Vagina (tissue), 2 donors: Measurements from ENCODE around the gene IMMP2L. TPM values are rescaled to one million over a fixed set of nuclear protein-coding genes. Genes with fewer than 3 reads are reported as not detected.

ENCODE experiments used
- DNase-seq, 2 donors: peaks; one replicate each; pipeline ENCODE4 v3.0.0-alpha.2; 2017; ENCODE audit errors: extremely low spot score in 2 of 2
- H3K27ac ChIP-seq: fragments of 200-600 bp; sonication (generic); one replicate; pipeline ENCODE4 v1.5.1; 2019
- H3K27me3 ChIP-seq: fragments of 200-600 bp; sonication (generic); one replicate; pipeline ENCODE4 v1.5.1; 2019
- H3K36me3 ChIP-seq, 2 donors: fragments of 200-600 bp; sonication (generic); one replicate each; pipeline ENCODE4 v1.5.1; 2017 to 2019
- H3K4me1 ChIP-seq: fragments of 200-600 bp; sonication (generic); one replicate; pipeline ENCODE4 v1.5.1; 2019
- H3K4me3 ChIP-seq, 2 donors: fragments of 200-600 bp; sonication (generic); 1 replicate in 1 of 2; 2 replicates in 1 of 2; pipeline ENCODE4 v1.5.1; 2016 to 2019
- H3K9me3 ChIP-seq: fragments of 200-600 bp; sonication (generic); one replicate; pipeline ENCODE4 v1.5.1; 2019
- POLR2A ChIP-seq, 2 donors: fragments of 450-650 bp; IDR thresholded peaks; one replicate each; pipeline ENCODE4 v1.6.1; 2017; ENCODE audit warnings: antibody characterized with exemption in 2 of 2, mild to moderate bottlenecking in 2 of 2, moderate library complexity in 2 of 2
- POLR2AphosphoS5 ChIP-seq, 2 donors: sonication (generic); formaldehyde crosslinking; IDR thresholded peaks; one replicate each; pipeline ENCODE4 v1.9.0; 2017; ENCODE audit warnings: antibody characterized with exemption in 2 of 2, mild to moderate bottlenecking in 2 of 2, low read depth in 1 of 2; ENCODE audit not compliant: insufficient read depth in 1 of 2
- intact Hi-C: fragments of 100-400 bp; cut with DNase I; formaldehyde crosslinking; loops from one replicate; pipeline ENCODE4 v1.15.1; 2023
- total RNA-seq: library from RNA; depleted of rRNA; stranded (reverse); fragments of >200 nt; gene quantifications from one replicate; pipeline ENCODE4 v1.2.3, GENCODE V29; 2016
- TF ChIP-seq, protein P1 (sequence below), 3 experiments: fragments of 450-650 bp in 2 of 3; fragments of 200-600 bp in 1 of 3; sonication (generic) in 1 of 3; IDR thresholded peaks; one replicate each; pipeline ENCODE4 v1.5.1; 2017 to 2019; ENCODE audit warnings: antibody characterized with exemption in 3 of 3, mild to moderate bottlenecking in 2 of 3, moderate library complexity in 2 of 3

IMMP2L gene
- total RNA-seq, 1 donor from 2014 or later: 13.3 TPM

DNA sequence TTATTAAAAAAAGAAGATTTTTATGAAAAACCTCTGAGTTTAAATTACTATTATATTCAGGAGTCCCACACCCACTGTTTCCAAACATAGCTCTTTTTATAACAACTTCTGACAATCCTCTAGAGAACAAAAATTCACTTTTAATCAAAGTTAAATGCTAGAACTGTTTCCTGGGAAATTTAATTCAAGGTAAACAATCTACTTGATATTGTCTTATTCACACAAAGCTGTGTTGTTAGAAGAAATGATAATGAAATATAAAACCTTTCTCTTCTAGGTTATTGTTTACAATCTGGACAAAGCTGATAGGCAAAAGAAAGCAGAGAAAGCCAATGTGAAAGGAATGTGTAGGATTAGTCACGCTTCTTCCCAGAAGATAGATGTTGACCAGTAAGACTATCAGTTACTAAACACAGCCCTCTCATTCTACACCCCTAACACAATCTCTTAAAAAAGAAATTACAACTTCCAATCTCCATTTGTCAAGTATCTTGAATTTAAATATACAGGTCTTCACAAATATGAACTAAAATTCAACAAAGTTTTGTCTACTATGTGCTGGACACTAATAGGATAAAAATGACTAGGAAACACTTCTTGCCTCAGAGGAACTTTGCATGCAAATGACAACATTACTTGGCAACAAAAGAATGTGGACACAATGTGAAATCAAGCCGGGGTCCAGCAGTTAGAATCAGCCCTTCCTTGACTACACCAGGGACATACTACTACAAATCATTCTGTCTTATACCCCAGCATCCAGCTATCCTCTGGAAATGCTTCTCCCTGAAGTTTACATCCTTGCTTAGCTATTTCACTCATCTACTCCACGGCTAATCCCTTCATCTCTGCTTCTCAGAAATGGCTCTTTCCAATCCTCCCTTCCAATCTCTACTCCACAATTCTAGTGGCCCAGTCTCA lies 123.7 kb downstream of the IMMP2L start:
- Histone ChIP-seq H3K36me3 (no peaks in the 10 kb centered on the region), H3K27me3 (no peaks in the 10 kb centered on the region), H3K4me1 (no peaks in the 10 kb centered on the region), H3K9me3 (no peaks in the 10 kb centered on the region), H3K27ac (no peak overlapping the region), H3K4me3 (no peak overlapping the region)
- no peak for DNase-seq
- intact Hi-C loops: no loop called here
- TF ChIP-seq, protein P1, sequence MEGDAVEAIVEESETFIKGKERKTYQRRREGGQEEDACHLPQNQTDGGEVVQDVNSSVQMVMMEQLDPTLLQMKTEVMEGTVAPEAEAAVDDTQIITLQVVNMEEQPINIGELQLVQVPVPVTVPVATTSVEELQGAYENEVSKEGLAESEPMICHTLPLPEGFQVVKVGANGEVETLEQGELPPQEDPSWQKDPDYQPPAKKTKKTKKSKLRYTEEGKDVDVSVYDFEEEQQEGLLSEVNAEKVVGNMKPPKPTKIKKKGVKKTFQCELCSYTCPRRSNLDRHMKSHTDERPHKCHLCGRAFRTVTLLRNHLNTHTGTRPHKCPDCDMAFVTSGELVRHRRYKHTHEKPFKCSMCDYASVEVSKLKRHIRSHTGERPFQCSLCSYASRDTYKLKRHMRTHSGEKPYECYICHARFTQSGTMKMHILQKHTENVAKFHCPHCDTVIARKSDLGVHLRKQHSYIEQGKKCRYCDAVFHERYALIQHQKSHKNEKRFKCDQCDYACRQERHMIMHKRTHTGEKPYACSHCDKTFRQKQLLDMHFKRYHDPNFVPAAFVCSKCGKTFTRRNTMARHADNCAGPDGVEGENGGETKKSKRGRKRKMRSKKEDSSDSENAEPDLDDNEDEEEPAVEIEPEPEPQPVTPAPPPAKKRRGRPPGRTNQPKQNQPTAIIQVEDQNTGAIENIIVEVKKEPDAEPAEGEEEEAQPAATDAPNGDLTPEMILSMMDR (IDR thresholded peaks at IDR 0.05): no peak
- TF ChIP-seq POLR2A (IDR thresholded peaks at IDR 0.05) (no peak), POLR2AphosphoS5 (IDR thresholded peaks at IDR 0.05; ENCODE audit: insufficient read depth in 1 of 2, low read depth in 1 of 2) (no peak)

DNA sequence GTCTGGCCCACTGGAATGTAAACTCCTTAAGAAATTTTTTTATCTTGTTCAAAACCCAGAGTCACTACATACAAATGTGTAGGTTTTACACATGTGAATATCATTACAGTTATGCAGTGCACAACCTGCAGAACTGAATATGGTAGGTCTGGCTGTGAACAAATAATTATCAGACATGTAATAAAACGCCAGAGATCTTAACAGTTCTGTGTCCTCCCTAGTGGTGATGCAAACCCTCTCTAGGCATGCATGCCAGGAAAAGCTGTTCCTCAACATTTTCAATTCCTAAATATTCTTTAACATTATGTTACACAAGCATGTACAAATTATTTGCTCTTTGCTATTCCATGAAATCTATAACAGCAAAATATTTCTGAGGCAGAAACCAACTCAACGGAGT lies 124.6 kb downstream of the IMMP2L start:
- intact Hi-C loops: no loop called here
- TF ChIP-seq, protein P1 (IDR thresholded peaks at IDR 0.05): no peak
- no peak for TF ChIP-seq POLR2A (IDR thresholded peaks at IDR 0.05)
- Histone ChIP-seq H3K27ac (no peak overlapping the region), H3K4me3 (no peak overlapping the region), H3K36me3 (no peaks in the 10 kb centered on the region), H3K27me3 (no peaks in the 10 kb centered on the region), H3K9me3 (no peaks in the 10 kb centered on the region), H3K4me1 (no peaks in the 10 kb centered on the region)
- DNase-seq: no peak

DNA sequence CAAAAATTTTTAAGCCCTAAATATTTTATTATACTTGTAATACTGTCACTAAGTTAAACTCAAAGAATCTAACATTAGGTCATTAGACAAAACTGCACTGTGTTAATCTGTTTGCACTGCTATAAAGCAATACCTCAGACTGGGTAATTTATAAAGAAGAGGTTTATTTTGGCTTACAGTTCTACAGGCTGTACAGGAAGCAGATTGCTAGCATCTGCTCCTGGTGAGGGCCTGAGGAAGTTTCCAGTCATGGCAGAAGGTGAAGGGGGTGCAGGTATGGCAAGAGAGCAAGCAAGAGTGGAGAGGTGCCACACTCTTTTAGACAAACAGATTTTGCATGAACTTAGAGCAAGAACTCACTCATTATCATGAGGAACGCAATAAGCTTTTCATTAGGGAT lies 125.7 kb downstream of the IMMP2L start:
- Histone ChIP-seq H3K9me3 (no peaks in the 10 kb centered on the region), H3K4me1 (no peaks in the 10 kb centered on the region), H3K27me3 (no peaks in the 10 kb centered on the region), H3K4me3 (no peak overlapping the region), H3K36me3 (no peaks in the 10 kb centered on the region), H3K27ac (no peak overlapping the region)
- DNase-seq: no peak
- intact Hi-C loops: no loop called here
- TF ChIP-seq POLR2AphosphoS5 (IDR thresholded peaks at IDR 0.05; ENCODE audit: insufficient read depth in 1 of 2, low read depth in 1 of 2): no peak
- TF ChIP-seq, protein P1 (IDR thresholded peaks at IDR 0.05): no peak
- TF ChIP-seq POLR2A (IDR thresholded peaks at IDR 0.05): no peak

DNA sequence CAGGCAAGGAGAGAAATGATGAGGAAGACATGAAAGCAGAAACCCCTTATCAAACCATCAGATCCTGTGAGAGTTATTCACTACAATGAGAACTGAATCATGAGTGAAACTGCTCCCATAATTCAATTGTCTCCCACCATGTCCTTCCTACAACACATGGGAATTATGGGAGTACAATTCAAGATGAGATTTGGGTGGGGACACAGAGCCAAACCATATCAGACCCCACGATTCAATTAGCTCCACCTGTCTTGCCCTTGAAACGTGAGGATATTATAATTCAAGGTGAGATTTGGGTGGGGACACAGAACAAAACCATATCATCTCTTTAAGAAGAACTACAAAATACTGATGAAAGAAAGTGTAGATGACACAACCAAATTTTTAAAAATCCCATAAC lies 128.9 kb downstream of the IMMP2L start:
- no peak for DNase-seq
- H3K4me3 ChIP-seq: no peak overlapping the region
- H3K9me3 ChIP-seq: no peaks in the 10 kb centered on the region
- intact Hi-C loops: loop anchor here (1.0 kb wide), 1 partner anchor 48 kb away; no protein-coding TSS in a partner anchor
- no peaks in the 10 kb centered on the region for H3K36me3 ChIP-seq
- H3K4me1 ChIP-seq: no peaks in the 10 kb centered on the region
- TF ChIP-seq POLR2AphosphoS5 (IDR thresholded peaks at IDR 0.05; ENCODE audit: insufficient read depth in 1 of 2, low read depth in 1 of 2) (no peak), POLR2A (IDR thresholded peaks at IDR 0.05) (no peak)
- TF ChIP-seq, protein P1 (IDR thresholded peaks at IDR 0.05): no peak
- H3K27ac ChIP-seq: no peak overlapping the region
- H3K27me3 ChIP-seq: no peaks in the 10 kb centered on the region

DNA sequence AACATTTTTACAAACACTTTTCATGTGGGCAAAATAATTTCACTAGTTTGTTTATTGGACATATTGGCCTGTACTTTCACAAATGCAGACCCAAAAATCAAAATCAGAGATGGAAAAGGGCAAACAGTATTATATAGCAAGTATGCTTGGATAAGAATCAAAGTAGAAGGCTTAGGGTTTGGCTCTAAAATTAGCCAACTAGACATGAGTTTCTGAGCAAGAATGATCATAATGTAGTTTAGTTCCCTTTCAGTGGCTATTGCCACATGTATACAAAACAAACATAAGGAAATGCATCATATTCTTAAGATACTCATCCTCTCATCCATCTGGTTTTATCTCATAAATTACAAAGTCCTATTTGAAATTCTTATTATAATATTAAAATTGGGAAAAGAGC lies 132.5 kb downstream of the IMMP2L start:
- intact Hi-C loops: no loop called here
- TF ChIP-seq, protein P1 (IDR thresholded peaks at IDR 0.05): no peak
- TF ChIP-seq POLR2A (IDR thresholded peaks at IDR 0.05) (no peak), POLR2AphosphoS5 (IDR thresholded peaks at IDR 0.05; ENCODE audit: insufficient read depth in 1 of 2, low read depth in 1 of 2) (no peak)
- Histone ChIP-seq H3K27me3 (no peaks in the 10 kb centered on the region), H3K27ac (no peak overlapping the region), H3K9me3 (no peaks in the 10 kb centered on the region), H3K36me3 (no peaks in the 10 kb centered on the region), H3K4me1 (no peaks in the 10 kb centered on the region), H3K4me3 (no peak overlapping the region)
- DNase-seq: no peak
